ENCODE measurements around the gene FCN2.
"Not testable (repeated sequence)": the region's sequence is repeated elsewhere in the genome, so short reads cannot be mapped to it uniquely, and the experiment has no call there.

GRCh38 chr9:134857451-134857850 lies 23.2 kb upstream of the FCN2 start:
- TF ChIP-seq, protein P1, sequence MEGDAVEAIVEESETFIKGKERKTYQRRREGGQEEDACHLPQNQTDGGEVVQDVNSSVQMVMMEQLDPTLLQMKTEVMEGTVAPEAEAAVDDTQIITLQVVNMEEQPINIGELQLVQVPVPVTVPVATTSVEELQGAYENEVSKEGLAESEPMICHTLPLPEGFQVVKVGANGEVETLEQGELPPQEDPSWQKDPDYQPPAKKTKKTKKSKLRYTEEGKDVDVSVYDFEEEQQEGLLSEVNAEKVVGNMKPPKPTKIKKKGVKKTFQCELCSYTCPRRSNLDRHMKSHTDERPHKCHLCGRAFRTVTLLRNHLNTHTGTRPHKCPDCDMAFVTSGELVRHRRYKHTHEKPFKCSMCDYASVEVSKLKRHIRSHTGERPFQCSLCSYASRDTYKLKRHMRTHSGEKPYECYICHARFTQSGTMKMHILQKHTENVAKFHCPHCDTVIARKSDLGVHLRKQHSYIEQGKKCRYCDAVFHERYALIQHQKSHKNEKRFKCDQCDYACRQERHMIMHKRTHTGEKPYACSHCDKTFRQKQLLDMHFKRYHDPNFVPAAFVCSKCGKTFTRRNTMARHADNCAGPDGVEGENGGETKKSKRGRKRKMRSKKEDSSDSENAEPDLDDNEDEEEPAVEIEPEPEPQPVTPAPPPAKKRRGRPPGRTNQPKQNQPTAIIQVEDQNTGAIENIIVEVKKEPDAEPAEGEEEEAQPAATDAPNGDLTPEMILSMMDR (IDR thresholded peaks at IDR 0.05; ENCODE audit: low read length) = not testable (repeated sequence)
- not testable (repeated sequence) for TF ChIP-seq EZH2phosphoT487 (IDR thresholded peaks at IDR 0.05; ENCODE audit: low read length)

Data from MM.1S (cell line).